WTC11 (cell line): ENCODE results near the gene ZER1. TPM values are rescaled to one million over a fixed set of nuclear protein-coding genes. Genes with fewer than 3 reads are reported as not detected.
A peak's percentile ranks its signal among the peaks of the same experiment; 100 is the strongest.

Experiments
- ATAC-seq: fragments of 200-7000 bp; cut with Tn5 transposase; 2 replicates; pipeline ENCODE4 v1.10.0; 2021; ENCODE audit warnings: mild to moderate bottlenecking, moderate library complexity
- CTCF ChIA-PET: fragments of 300-600 bp; sonication (Branson Sonifier 250); formaldehyde crosslinking; loops from one replicate; lab custom pipeline; 2021; ENCODE audit warnings: antibody characterized with exemption; lab: Charles Lee
- POLR2A ChIA-PET: fragments of 350-600 bp; sonication (Branson Sonifier 250); formaldehyde crosslinking; loops from one replicate; lab custom pipeline; 2021; ENCODE audit warnings: antibody characterized with exemption; lab: Charles Lee
- DNase-seq: peaks from one replicate; pipeline ENCODE4 v3.0.0; 2021; ENCODE audit warnings: low spot score
- H3K27ac Mint-ChIP-seq: 2 replicates; pipeline ENCODE4 v1.8.0; 2021; ENCODE audit warnings: mixed read lengths
- H3K27me3 Mint-ChIP-seq: 2 replicates; pipeline ENCODE4 v1.8.0; 2021; ENCODE audit warnings: low read depth, mild to moderate bottlenecking, moderate library complexity, mixed read lengths
- H3K36me3 Mint-ChIP-seq: 2 replicates; pipeline ENCODE4 v1.8.0; 2021; ENCODE audit warnings: mixed read lengths
- H3K4me1 Mint-ChIP-seq: 2 replicates; pipeline ENCODE4 v1.8.0; 2022; ENCODE audit warnings: mixed read lengths
- H3K4me3 Mint-ChIP-seq: 2 replicates; pipeline ENCODE4 v1.8.0; 2021; ENCODE audit warnings: mild to moderate bottlenecking, moderate library complexity, mixed read lengths
- H3K9me3 Mint-ChIP-seq: 2 replicates; pipeline ENCODE4 v1.8.0; 2021; ENCODE audit warnings: mixed read lengths
- CTCF ChIP-seq: fragments of 200-600 bp; IDR thresholded peaks from 2 replicates; pipeline ENCODE4 v1.8.0; 2022; ENCODE audit warnings: antibody characterized with exemption
- E2F5 ChIP-seq: sonication (generic); formaldehyde crosslinking; IDR thresholded peaks from 2 replicates; pipeline ENCODE4 v1.8.1; 2022; ENCODE audit warnings: mild to moderate bottlenecking, moderate library complexity, missing genetic modification reagents
- FOXJ3 ChIP-seq: sonication (generic); formaldehyde crosslinking; IDR thresholded peaks from 2 replicates; pipeline ENCODE4 v1.9.0; 2021; ENCODE audit warnings: missing genetic modification reagents, mild to moderate bottlenecking, borderline replicate concordance
- FOXP1 ChIP-seq: sonication (generic); formaldehyde crosslinking; IDR thresholded peaks from 2 replicates; pipeline ENCODE4 v1.8.0; 2022; ENCODE audit warnings: missing genetic modification reagents, mild to moderate bottlenecking, moderate library complexity, borderline replicate concordance
- KAT7 ChIP-seq: sonication (generic); formaldehyde crosslinking; IDR thresholded peaks from 2 replicates; pipeline ENCODE4 v1.8.1; 2023; ENCODE audit warnings: missing genetic modification reagents, mild to moderate bottlenecking, borderline replicate concordance
- NFE2L1 ChIP-seq: sonication (generic); formaldehyde crosslinking; IDR thresholded peaks from 2 replicates; pipeline ENCODE4 v1.8.1; 2023; ENCODE audit warnings: missing genetic modification reagents
- STAT6 ChIP-seq: sonication (generic); formaldehyde crosslinking; conservative IDR thresholded peaks from 2 replicates; pipeline ENCODE4 v1.8.1; 2023; ENCODE audit warnings: mild to moderate bottlenecking, low read depth, missing genetic modification reagents, moderate library complexity
- TCF7 ChIP-seq: sonication (generic); formaldehyde crosslinking; IDR thresholded peaks from 2 replicates; pipeline ENCODE4 v1.8.0; 2022; ENCODE audit warnings: mild to moderate bottlenecking, low read depth, missing genetic modification reagents, moderate library complexity
- TEAD4 ChIP-seq: sonication (generic); formaldehyde crosslinking; IDR thresholded peaks from 2 replicates; pipeline ENCODE4 v1.8.0; 2022; ENCODE audit warnings: mild to moderate bottlenecking, missing genetic modification reagents
- ZNF416 ChIP-seq: fragments of 250-450 bp; sonication (Bioruptor Pico); IDR thresholded peaks from 2 replicates; pipeline ENCODE4 v1.9.0; 2021; ENCODE audit warnings: mild to moderate bottlenecking, inconsistent platforms
- ZNF423 ChIP-seq: fragments of 250-450 bp; sonication (Bioruptor Pico); IDR thresholded peaks from 2 replicates; pipeline ENCODE4 v2.1.2; 2022; ENCODE audit warnings: mild to moderate bottlenecking, moderate library complexity
- ZNF425 ChIP-seq: fragments of 250-450 bp; sonication (Bioruptor Pico); conservative IDR thresholded peaks from 2 replicates; pipeline ENCODE4 v1.9.0; 2021; ENCODE audit warnings: mild to moderate bottlenecking
- ZNF512 ChIP-seq: sonication (generic); formaldehyde crosslinking; IDR thresholded peaks from 2 replicates; pipeline ENCODE4 v1.8.1; 2022; ENCODE audit warnings: missing genetic modification reagents, borderline replicate concordance
- total RNA-seq: library from RNA; stranded (reverse); gene quantifications from 3 replicates; pipeline ENCODE4 v1.2.3, GENCODE V29; 2021
- TF ChIP-seq, protein P1 (sequence below): sonication (generic); formaldehyde crosslinking; IDR thresholded peaks from 2 replicates; pipeline ENCODE4 v1.8.0; 2022; ENCODE audit warnings: mild to moderate bottlenecking, missing genetic modification reagents
- TF ChIP-seq, protein P2 (sequence below): sonication (generic); formaldehyde crosslinking; IDR thresholded peaks from 2 replicates; pipeline ENCODE4 v1.8.0; 2022; ENCODE audit warnings: mild to moderate bottlenecking, missing genetic modification reagents
- TF ChIP-seq, protein P3 (sequence below): sonication (generic); formaldehyde crosslinking; IDR thresholded peaks from 2 replicates; pipeline ENCODE4 v1.8.0; 2022; ENCODE audit warnings: mild to moderate bottlenecking, missing genetic modification reagents

Gene ZER1
- total RNA-seq, 1 experiment from 2014 or later: 23.8 TPM

- ChIA-PET POLR2A (no interaction called here), CTCF (interaction anchor here (0.9 to 2.1 kb wide), 3 partner anchors 19 to 70 kb away, joined by 4 to 7 read pairs (median 4); partner anchors contain the start of gene ZDHHC12)
- DNase-seq (peak; percentile 9), ATAC-seq (no peak)
- TF ChIP-seq, protein P1, sequence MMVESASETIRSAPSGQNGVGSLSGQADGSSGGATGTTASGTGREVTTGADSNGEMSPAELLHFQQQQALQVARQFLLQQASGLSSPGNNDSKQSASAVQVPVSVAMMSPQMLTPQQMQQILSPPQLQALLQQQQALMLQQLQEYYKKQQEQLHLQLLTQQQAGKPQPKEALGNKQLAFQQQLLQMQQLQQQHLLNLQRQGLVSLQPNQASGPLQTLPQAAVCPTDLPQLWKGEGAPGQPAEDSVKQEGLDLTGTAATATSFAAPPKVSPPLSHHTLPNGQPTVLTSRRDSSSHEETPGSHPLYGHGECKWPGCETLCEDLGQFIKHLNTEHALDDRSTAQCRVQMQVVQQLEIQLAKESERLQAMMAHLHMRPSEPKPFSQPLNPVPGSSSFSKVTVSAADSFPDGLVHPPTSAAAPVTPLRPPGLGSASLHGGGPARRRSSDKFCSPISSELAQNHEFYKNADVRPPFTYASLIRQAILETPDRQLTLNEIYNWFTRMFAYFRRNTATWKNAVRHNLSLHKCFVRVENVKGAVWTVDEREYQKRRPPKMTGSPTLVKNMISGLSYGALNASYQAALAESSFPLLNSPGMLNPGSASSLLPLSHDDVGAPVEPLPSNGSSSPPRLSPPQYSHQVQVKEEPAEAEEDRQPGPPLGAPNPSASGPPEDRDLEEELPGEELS (CRISPR knock-in tag): no peak
- TF ChIP-seq FOXP1 (CRISPR knock-in tag): no peak
- Mint-ChIP-seq H3K27me3 (no peaks in the 10 kb centered on the region), H3K4me1 (peaks cover 4% of the 10 kb centered on the region; the same call in 1 of the 2 replicates), H3K4me3 (no peak overlapping the region), H3K9me3 (no peaks in the 10 kb centered on the region), H3K36me3 (peaks cover 4% of the 10 kb centered on the region; the same call in 1 of the 2 replicates), H3K27ac (no peak overlapping the region)
Measured at GRCh38 chr9:128705051-128705965, 66.4 kb downstream of the ZER1 start.

DNA sequence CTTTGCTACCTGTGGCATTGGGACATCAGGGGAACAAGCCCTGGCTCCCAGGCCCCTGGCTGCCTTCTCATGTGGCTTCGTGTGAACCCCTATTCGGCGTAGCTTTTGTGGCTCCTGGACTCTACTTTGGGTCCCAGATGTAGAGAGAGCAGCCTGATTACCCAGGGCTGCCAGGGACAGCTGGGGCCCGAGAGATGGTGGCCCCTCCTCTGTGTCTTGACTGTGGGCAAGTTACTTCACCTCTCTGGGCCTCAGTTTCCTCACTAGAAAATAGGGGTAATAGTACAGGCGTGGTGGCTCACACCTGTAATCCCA lies 67.4 kb downstream of the ZER1 start:
- H3K4me1 Mint-ChIP-seq: peaks cover 4% of the 10 kb centered on the region; the same call in 1 of the 2 replicates
- ATAC-seq: no peak
- no peak for DNase-seq
- no peaks in the 10 kb centered on the region for H3K27me3 Mint-ChIP-seq
- CTCF ChIA-PET: interaction anchor here (0.7 to 2.1 kb wide), 4 partner anchors 20 to 69 kb away, joined by 3 to 7 read pairs (median 4); partner anchors contain the start of gene ZDHHC12
- no peak overlapping the region for H3K27ac Mint-ChIP-seq
- H3K4me3 Mint-ChIP-seq: peak overlapping the region; percentile 83; the same call in 1 of the 2 replicates
- H3K9me3 Mint-ChIP-seq: no peaks in the 10 kb centered on the region
- H3K36me3 Mint-ChIP-seq: no peaks in the 10 kb centered on the region
- POLR2A ChIA-PET: interaction anchor here (0.7 kb wide), 1 partner anchor 309 kb away, joined by 4 read pairs; no protein-coding TSS in a partner anchor
- TF ChIP-seq, protein P2, sequence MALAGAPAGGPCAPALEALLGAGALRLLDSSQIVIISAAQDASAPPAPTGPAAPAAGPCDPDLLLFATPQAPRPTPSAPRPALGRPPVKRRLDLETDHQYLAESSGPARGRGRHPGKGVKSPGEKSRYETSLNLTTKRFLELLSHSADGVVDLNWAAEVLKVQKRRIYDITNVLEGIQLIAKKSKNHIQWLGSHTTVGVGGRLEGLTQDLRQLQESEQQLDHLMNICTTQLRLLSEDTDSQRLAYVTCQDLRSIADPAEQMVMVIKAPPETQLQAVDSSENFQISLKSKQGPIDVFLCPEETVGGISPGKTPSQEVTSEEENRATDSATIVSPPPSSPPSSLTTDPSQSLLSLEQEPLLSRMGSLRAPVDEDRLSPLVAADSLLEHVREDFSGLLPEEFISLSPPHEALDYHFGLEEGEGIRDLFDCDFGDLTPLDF (CRISPR knock-in tag): no peak
- TF ChIP-seq, protein P3, sequence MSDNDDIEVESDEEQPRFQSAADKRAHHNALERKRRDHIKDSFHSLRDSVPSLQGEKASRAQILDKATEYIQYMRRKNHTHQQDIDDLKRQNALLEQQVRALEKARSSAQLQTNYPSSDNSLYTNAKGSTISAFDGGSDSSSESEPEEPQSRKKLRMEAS (CRISPR knock-in tag): no peak
- TF ChIP-seq ZNF423 (CRISPR knock-in tag): no peak
- no peak for TF ChIP-seq ZNF416 (CRISPR knock-in tag)
- no peak for TF ChIP-seq ZNF425 (CRISPR knock-in tag)
- no peak for TF ChIP-seq TCF7
- TF ChIP-seq CTCF: no peak
- no peak for TF ChIP-seq FOXP1 (CRISPR knock-in tag)
- TF ChIP-seq, protein P1 (CRISPR knock-in tag): no peak
- no peak for TF ChIP-seq ZNF512 (CRISPR knock-in tag)
- TF ChIP-seq STAT6: no peak
- TF ChIP-seq E2F5 (CRISPR knock-in tag): no peak
- no peak for TF ChIP-seq KAT7 (CRISPR knock-in tag)
- no peak for TF ChIP-seq TEAD4 (CRISPR knock-in tag)
- no peak for TF ChIP-seq NFE2L1
- no peak for TF ChIP-seq FOXJ3 (CRISPR knock-in tag)
